ENCODE measurements around the gene EAF2.

DNA sequence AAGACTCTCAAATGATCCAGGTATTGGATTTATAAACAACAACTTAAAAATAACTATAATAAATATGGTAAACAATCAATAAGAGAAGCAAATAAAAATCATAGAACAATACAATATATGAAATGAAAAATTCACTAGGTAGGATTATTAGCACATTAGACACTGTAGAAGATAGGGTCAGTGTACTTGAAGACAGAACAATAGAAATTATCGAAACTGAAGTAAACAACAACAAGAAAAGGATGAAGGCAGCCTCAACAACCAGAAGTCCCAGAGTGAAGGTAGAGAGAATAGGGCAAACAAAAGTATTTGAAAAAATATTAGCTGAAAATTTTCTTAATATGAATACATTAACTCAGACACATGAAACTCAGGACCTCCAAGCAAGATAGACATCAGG, 12.0 kb upstream of the EAF2 start:
- no peak for TF ChIP-seq ZSCAN30 (CRISPR knock-in tag; IDR thresholded peaks at IDR 0.05)
- no peak for TF ChIP-seq ZNF282 (IDR thresholded peaks at IDR 0.05; ENCODE audit: partially characterized antibody)
- TF ChIP-seq, protein P1, sequence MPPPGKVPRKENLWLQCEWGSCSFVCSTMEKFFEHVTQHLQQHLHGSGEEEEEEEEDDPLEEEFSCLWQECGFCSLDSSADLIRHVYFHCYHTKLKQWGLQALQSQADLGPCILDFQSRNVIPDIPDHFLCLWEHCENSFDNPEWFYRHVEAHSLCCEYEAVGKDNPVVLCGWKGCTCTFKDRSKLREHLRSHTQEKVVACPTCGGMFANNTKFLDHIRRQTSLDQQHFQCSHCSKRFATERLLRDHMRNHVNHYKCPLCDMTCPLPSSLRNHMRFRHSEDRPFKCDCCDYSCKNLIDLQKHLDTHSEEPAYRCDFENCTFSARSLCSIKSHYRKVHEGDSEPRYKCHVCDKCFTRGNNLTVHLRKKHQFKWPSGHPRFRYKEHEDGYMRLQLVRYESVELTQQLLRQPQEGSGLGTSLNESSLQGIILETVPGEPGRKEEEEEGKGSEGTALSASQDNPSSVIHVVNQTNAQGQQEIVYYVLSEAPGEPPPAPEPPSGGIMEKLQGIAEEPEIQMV (CRISPR knock-in tag; IDR thresholded peaks at IDR 0.05; ENCODE audit: low read depth): no peak
- TF ChIP-seq FOXK1 (CRISPR knock-in tag; IDR thresholded peaks at IDR 0.05; ENCODE audit: borderline replicate concordance, low read depth): no peak
- TF ChIP-seq, protein P2, sequence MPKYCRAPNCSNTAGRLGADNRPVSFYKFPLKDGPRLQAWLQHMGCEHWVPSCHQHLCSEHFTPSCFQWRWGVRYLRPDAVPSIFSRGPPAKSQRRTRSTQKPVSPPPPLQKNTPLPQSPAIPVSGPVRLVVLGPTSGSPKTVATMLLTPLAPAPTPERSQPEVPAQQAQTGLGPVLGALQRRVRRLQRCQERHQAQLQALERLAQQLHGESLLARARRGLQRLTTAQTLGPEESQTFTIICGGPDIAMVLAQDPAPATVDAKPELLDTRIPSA (CRISPR knock-in tag; IDR thresholded peaks at IDR 0.05; ENCODE audit: borderline replicate concordance): no peak
- TF ChIP-seq AHR (CRISPR knock-in tag; IDR thresholded peaks at IDR 0.05): no peak
- no peak for TF ChIP-seq ZNF121 (CRISPR knock-in tag; IDR thresholded peaks at IDR 0.05)
- no peak for TF ChIP-seq FOXM1 (CRISPR knock-in tag; IDR thresholded peaks at IDR 0.05)
- no peak for TF ChIP-seq XBP1 (CRISPR knock-in tag; IDR thresholded peaks at IDR 0.05)
- no peak for TF ChIP-seq TBX2 (CRISPR knock-in tag; IDR thresholded peaks at IDR 0.05; ENCODE audit: borderline replicate concordance)
- TF ChIP-seq RAD21 (CRISPR knock-in tag; IDR thresholded peaks at IDR 0.05): no peak
- TF ChIP-seq TSC22D2 (CRISPR knock-in tag; IDR thresholded peaks at IDR 0.05; ENCODE audit: borderline replicate concordance): no peak
- TF ChIP-seq, protein P3, sequence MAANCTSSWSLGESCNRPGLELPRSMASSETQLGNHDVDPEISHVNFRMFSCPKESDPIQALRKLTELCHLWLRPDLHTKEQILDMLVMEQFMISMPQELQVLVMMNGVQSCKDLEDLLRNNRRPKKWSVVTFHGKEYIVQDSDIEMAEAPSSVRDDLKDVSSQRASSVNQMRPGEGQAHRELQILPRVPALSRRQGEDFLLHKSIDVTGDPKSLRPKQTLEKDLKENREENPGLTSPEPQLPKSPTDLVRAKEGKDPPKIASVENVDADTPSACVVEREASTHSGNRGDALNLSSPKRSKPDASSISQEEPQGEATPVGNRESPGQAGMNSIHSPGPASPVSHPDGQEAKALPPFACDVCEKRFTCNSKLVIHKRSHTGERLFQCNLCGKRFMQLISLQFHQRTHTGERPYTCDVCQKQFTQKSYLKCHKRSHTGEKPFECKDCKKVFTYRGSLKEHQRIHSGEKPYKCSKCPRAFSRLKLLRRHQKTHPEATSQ (CRISPR knock-in tag; IDR thresholded peaks at IDR 0.05; ENCODE audit: borderline replicate concordance): no peak

All from HepG2 (cell line).